CD4-positive, alpha-beta T cell (primary cell): ENCODE results near the gene KRT75. TPM values are rescaled to one million over a fixed set of nuclear protein-coding genes. Genes with fewer than 3 reads are reported as not detected.

Source experiments
- ATAC-seq: fragments of 200-7000 bp; cut with Tn5 transposase; one replicate; pipeline ENCODE4 v1.10.0; 2022; ENCODE audit warnings: mild to moderate bottlenecking; ENCODE audit not compliant: poor library complexity
- CTCF ChIA-PET: fragments of 350-600 bp; sonication (Branson Sonifier 250); formaldehyde crosslinking; loops from one replicate; lab custom pipeline; 2021; ENCODE audit warnings: antibody characterized with exemption, inconsistent platforms; lab: Charles Lee
- POLR2A ChIA-PET: fragments of 350-600 bp; sonication (Branson Sonifier 250); formaldehyde crosslinking; loops from one replicate; lab custom pipeline; 2021; ENCODE audit warnings: antibody characterized with exemption, inconsistent platforms; lab: Charles Lee
- DNase-seq, 14 experiments: peaks; one replicate each; pipeline ENCODE4 v3.0.0-alpha.2; 2013 to 2020; ENCODE audit warnings: mixed read lengths in 2 of 14
- H3K27ac ChIP-seq, 2 donors: one replicate each; pipeline versions ENCODE4 v1.5.1 to v1.7.0; 2013; ENCODE audit warnings: low read length in 2 of 2, low read depth in 1 of 2, mild to moderate bottlenecking in 1 of 2
- H3K27me3 ChIP-seq, 2 experiments: 1 replicate in 1 of 2; 2 replicates in 1 of 2; pipeline versions ENCODE4 v1.6.1 to v1.7.0; 2013; ENCODE audit warnings: low read length in 2 of 2, control low read depth in 1 of 2, mild to moderate bottlenecking in 1 of 2, moderate library complexity in 1 of 2; ENCODE audit not compliant: insufficient read depth in 2 of 2, control insufficient read depth in 1 of 2
- H3K36me3 ChIP-seq: one replicate; pipeline ENCODE4 v1.6.1; 2013; ENCODE audit warnings: low read length, control low read depth; ENCODE audit not compliant: insufficient read depth
- H3K4me1 ChIP-seq: one replicate; pipeline ENCODE4 v1.6.1; 2013; ENCODE audit warnings: low read length, control low read depth; ENCODE audit not compliant: insufficient read depth
- H3K4me3 ChIP-seq: one replicate; pipeline ENCODE4 v1.5.1; 2013; ENCODE audit warnings: mild to moderate bottlenecking, low read length, moderate library complexity
- H3K9me3 ChIP-seq, 2 experiments: 1 replicate in 1 of 2; 2 replicates in 1 of 2; pipeline versions ENCODE4 v1.6.1 to v1.7.0; 2013; ENCODE audit warnings: low read length in 2 of 2, mild to moderate bottlenecking in 2 of 2, control low read depth in 1 of 2, moderate library complexity in 1 of 2; ENCODE audit not compliant: control insufficient read depth in 1 of 2, insufficient read depth in 1 of 2
- H3K27ac Mint-ChIP-seq: one replicate; pipeline ENCODE4 v1.8.0; 2020; ENCODE audit warnings: mixed read lengths
- H3K27me3 Mint-ChIP-seq: one replicate; pipeline ENCODE4 v1.8.0; 2021; ENCODE audit warnings: mixed read lengths
- H3K36me3 Mint-ChIP-seq: one replicate; pipeline ENCODE4 v1.8.0; 2021; ENCODE audit warnings: low read depth, mixed read lengths
- H3K4me1 Mint-ChIP-seq: one replicate; pipeline ENCODE4 v1.8.0; 2021; ENCODE audit warnings: low read depth, mixed read lengths
- H3K4me3 Mint-ChIP-seq: one replicate; pipeline ENCODE4 v1.8.0; 2020; ENCODE audit warnings: mild to moderate bottlenecking, mixed read lengths
- H3K9me3 Mint-ChIP-seq: one replicate; pipeline ENCODE4 v1.8.0; 2020; ENCODE audit warnings: mixed read lengths
- intact Hi-C, 2 experiments: fragments of 100-400 bp; cut with DNase I in 1 of 2; cut with micrococcal nuclease in 1 of 2; formaldehyde crosslinking; loops; one replicate each; pipeline versions ENCODE4 v1.15.1 to v1.9.0; 2023 to 2025; cut with DNase I, micrococcal nuclease
- total RNA-seq, 174 experiments: library from RNA in 2 of 174; stranded (reverse) in 2 of 174; gene quantifications; one replicate each; pipeline ENCODE4 v1.2.3 and lab custom pipeline; 2021 to 2026
- TF ChIP-seq, protein P1 (sequence below): fragments of 200-600 bp; IDR thresholded peaks from one replicate; pipeline ENCODE4 v1.8.0; 2022; ENCODE audit warnings: antibody characterized with exemption, mild to moderate bottlenecking

The KRT75 gene
- total RNA-seq, 2 experiments from 2014 or later: not detected

DNA sequence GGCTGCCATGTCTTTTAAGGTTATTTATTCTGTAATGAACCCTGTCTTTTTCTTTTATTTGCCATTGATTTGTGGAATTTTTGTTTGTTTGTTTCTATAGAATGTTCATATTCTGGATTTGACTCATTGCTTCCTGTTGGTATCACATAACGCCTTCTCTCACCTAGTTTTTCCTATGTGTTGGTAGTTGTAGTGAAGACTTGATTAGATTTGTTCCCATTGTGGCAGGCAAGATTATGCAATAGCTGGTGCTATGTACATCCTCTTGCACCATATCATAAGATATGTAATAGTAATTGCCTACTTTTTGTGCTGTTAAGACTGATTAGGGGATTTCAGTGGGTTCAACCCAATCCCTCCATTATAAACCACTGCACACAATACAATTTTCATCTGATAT, 21.6 kb upstream of the KRT75 start:
- Mint-ChIP-seq H3K4me1 (no peaks in the 10 kb centered on the region), H3K27ac (no peak overlapping the region), H3K36me3 (no peaks in the 10 kb centered on the region), H3K4me3 (no peak overlapping the region), H3K27me3 (peaks cover 6% of the 10 kb centered on the region), H3K9me3 (no peaks in the 10 kb centered on the region)
- Histone ChIP-seq H3K4me1 (no peaks in the 10 kb centered on the region), H3K27ac (no peak overlapping the region), H3K36me3 (no peaks in the 10 kb centered on the region), H3K9me3 (no peaks in the 10 kb centered on the region), H3K27me3 (peaks cover 0 to 9% of the 10 kb centered on the region in 2 experiments), H3K4me3 (no peak overlapping the region)
- DNase-seq (no peak), ATAC-seq (no peak)
- intact Hi-C loops: no loop called here
- TF ChIP-seq, protein P1, sequence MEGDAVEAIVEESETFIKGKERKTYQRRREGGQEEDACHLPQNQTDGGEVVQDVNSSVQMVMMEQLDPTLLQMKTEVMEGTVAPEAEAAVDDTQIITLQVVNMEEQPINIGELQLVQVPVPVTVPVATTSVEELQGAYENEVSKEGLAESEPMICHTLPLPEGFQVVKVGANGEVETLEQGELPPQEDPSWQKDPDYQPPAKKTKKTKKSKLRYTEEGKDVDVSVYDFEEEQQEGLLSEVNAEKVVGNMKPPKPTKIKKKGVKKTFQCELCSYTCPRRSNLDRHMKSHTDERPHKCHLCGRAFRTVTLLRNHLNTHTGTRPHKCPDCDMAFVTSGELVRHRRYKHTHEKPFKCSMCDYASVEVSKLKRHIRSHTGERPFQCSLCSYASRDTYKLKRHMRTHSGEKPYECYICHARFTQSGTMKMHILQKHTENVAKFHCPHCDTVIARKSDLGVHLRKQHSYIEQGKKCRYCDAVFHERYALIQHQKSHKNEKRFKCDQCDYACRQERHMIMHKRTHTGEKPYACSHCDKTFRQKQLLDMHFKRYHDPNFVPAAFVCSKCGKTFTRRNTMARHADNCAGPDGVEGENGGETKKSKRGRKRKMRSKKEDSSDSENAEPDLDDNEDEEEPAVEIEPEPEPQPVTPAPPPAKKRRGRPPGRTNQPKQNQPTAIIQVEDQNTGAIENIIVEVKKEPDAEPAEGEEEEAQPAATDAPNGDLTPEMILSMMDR: no peak
- CTCF ChIA-PET: no interaction called here
- POLR2A ChIA-PET: no interaction called here

DNA sequence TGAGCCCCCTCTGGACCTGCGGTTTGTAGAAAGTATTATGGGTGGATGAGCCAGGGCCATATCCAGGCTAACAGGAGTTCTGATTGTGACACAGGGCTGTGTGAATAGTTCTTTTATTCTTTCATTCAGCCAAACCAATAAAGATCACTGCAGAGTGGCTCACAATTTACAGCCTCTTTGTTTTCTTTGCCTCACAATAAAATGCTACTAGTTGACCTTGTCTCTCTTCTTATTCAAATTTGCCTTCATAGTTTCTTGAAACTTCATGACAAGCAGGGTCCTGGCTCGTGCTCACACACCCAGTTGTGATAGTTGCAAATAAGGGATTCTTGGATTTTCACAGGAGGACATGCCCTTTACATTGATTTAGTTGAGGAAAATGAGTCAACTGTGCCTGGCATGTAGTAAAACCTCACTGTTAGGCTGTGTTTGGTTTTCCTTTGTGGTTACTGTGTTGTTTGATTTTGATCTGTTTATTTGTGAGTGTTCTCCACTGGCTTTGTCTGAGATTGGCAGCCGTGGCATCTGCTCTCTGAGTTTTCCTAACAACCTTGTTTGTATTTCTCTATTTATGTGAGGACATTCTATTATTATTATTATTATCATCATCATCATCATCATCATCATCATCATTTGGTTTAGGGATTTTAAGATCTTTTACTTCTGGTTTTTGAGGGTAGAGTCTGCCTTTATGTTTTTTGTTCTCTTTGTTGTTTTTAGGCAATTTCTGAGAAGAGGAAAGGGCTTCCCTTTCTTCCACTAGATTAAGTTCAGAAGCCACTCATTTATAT, 20.4 kb upstream of the KRT75 start:
- intact Hi-C loops: no loop called here
- Histone ChIP-seq H3K36me3 (no peaks in the 10 kb centered on the region), H3K4me3 (no peak overlapping the region), H3K27ac (no peak overlapping the region), H3K9me3 (no peaks in the 10 kb centered on the region), H3K27me3 (no peaks in the 10 kb centered on the region), H3K4me1 (no peaks in the 10 kb centered on the region)
- TF ChIP-seq, protein P1: no peak
- DNase-seq (no peak), ATAC-seq (no peak)
- POLR2A ChIA-PET: no interaction called here
- Mint-ChIP-seq H3K9me3 (no peaks in the 10 kb centered on the region), H3K27me3 (peaks cover 4% of the 10 kb centered on the region), H3K4me1 (no peaks in the 10 kb centered on the region), H3K4me3 (no peak overlapping the region), H3K27ac (no peak overlapping the region), H3K36me3 (no peaks in the 10 kb centered on the region)
- CTCF ChIA-PET: no interaction called here

DNA sequence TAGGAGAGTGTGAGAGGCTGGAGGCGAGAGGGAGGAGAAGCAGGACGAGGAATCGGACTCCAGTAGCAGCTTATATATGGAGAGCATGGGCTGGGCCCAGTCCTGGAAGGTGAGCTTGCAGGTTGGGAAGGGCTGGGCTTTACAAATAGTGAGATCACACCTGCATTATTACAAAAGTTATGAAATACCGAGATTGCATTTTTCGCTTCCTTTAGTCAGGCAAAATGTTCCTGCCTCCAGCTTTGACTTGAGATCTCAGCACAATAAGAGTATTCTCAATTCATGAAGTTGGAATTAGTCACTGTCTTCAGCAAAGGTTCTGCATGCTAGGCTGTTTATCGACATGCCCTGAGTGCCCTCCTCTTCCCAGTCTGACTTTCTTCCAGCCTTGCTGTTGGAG, 17.9 kb upstream of the KRT75 start, which contains the start of gene KRT6B:
TSS of gene KRT6B (minus strand) at position 46 of the 400 bp plus-strand sequence. CDS start 68 bp downstream, outside the sequence.
- ATAC-seq (no peak), DNase-seq (no peak)
- intact Hi-C loops: no loop called here
- no peaks in the 10 kb centered on the region for H3K36me3 ChIP-seq
- TF ChIP-seq, protein P1: no peak
- H3K4me1 ChIP-seq: no peaks in the 10 kb centered on the region
- no peaks in the 10 kb centered on the region for H3K9me3 ChIP-seq
- no peaks in the 10 kb centered on the region for H3K9me3 Mint-ChIP-seq
- H3K4me1 Mint-ChIP-seq: no peaks in the 10 kb centered on the region
- no peaks in the 10 kb centered on the region for H3K36me3 Mint-ChIP-seq
- peaks cover 9% of the 10 kb centered on the region for H3K27me3 Mint-ChIP-seq
- no peak within 1 kb of the TSS for H3K27ac ChIP-seq
- no peak within 1 kb of the TSS for H3K27ac Mint-ChIP-seq
- CTCF ChIA-PET: no interaction called here
- H3K27me3 ChIP-seq: no peaks in the 10 kb centered on the region
- H3K4me3 Mint-ChIP-seq: no peak within 1 kb of the TSS
- no peak within 1 kb of the TSS for H3K4me3 ChIP-seq
- POLR2A ChIA-PET: no interaction called here
